Mammary epithelial cell (primary cell): ENCODE data around the gene MYCBPAP.

ENCODE experiments used
- EZH2 ChIP-seq: IDR thresholded peaks from 2 replicates; pipeline ENCODE4 v1.6.1; 2012; ENCODE audit warnings: low read length, inconsistent platforms, borderline replicate concordance
- TF ChIP-seq, protein P1 (sequence below), 2 donors: IDR thresholded peaks in 1 of 2; conservative IDR thresholded peaks in 1 of 2; 2 replicates each; pipeline ENCODE4 v1.5.1; 2011 to 2012; ENCODE audit warnings: inconsistent platforms in 2 of 2, low read length in 2 of 2, mild to moderate bottlenecking in 2 of 2, control low read depth in 1 of 2, low read depth in 1 of 2; ENCODE audit not compliant: insufficient read depth in 1 of 2; ENCODE audit errors: extremely low read depth in 1 of 2

DNA sequence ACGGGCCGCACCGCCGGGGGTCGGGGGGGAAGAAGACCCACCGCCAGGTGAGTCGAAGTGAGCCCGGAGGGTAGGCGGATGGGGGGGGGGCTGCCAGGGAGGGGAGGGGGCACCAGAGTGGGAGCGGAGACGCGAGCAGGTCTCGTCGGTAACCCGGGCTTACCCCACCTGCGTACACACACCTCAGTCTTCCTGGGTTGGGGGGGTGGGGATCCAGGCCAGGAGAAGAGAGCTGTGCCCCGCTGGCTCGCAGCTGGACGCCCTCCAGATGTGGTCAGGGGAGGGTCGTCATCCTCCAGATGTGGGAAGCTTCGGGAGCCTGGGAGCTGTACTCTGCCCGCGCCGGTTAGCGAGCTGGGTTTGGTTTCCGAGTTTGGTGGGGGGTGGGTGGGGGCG lies 53.5 kb downstream of the MYCBPAP start:
- TF ChIP-seq, protein P1, sequence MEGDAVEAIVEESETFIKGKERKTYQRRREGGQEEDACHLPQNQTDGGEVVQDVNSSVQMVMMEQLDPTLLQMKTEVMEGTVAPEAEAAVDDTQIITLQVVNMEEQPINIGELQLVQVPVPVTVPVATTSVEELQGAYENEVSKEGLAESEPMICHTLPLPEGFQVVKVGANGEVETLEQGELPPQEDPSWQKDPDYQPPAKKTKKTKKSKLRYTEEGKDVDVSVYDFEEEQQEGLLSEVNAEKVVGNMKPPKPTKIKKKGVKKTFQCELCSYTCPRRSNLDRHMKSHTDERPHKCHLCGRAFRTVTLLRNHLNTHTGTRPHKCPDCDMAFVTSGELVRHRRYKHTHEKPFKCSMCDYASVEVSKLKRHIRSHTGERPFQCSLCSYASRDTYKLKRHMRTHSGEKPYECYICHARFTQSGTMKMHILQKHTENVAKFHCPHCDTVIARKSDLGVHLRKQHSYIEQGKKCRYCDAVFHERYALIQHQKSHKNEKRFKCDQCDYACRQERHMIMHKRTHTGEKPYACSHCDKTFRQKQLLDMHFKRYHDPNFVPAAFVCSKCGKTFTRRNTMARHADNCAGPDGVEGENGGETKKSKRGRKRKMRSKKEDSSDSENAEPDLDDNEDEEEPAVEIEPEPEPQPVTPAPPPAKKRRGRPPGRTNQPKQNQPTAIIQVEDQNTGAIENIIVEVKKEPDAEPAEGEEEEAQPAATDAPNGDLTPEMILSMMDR (conservative IDR thresholded peaks at IDR 0.05 in 1 of 2, IDR thresholded peaks at IDR 0.05 in 1 of 2; ENCODE audit: extremely low read depth in 1 of 2, insufficient read depth in 1 of 2, low read depth in 1 of 2, low read length in 2 of 2), result no peak
- no peak for TF ChIP-seq EZH2
